H1 (cell line): ENCODE data around the gene APBA3. TPM values are rescaled to one million over a fixed set of nuclear protein-coding genes. Genes with fewer than 3 reads are reported as not detected.

Experiments used
- CTCF ChIA-PET: fragments of 300-600 bp; sonication (Branson Sonifier 250); formaldehyde crosslinking; loops from one replicate; lab custom pipeline; 2021; ENCODE audit not compliant: partially characterized antibody; lab: Charles Lee
- POLR2A ChIA-PET: fragments of 300-600 bp; sonication (Branson Sonifier 250); formaldehyde crosslinking; loops from one replicate; lab custom pipeline; 2021; ENCODE audit warnings: inconsistent platforms; ENCODE audit not compliant: partially characterized antibody; lab: Charles Lee
- DNase-seq, 2 experiments: peaks; one replicate each; pipeline versions ENCODE4 v3.0.0 to v3.0.0-alpha.2; 2010 to 2022; ENCODE audit warnings: low spot score in 2 of 2, low read depth in 1 of 2, mixed read lengths in 1 of 2
- FAIRE-seq: peaks from 2 replicates; lab custom pipeline; 2011; peaks lifted over from hg19 to GRCh38; lab: Jason Lieb, UNC
- H2AFZ ChIP-seq: 2 replicates; pipeline ENCODE4 v1.8.1; 2012; ENCODE audit warnings: low read length, inconsistent platforms
- H2AK5ac ChIP-seq: 2 replicates; pipeline ENCODE4 v1.6.1; 2013; ENCODE audit warnings: low read depth, low read length
- H2BK120ac ChIP-seq: replicated peaks from 2 replicates; pipeline ENCODE3; 2013; ENCODE audit warnings: low read depth, low read length, inconsistent platforms
- H2BK12ac ChIP-seq: 2 replicates; pipeline ENCODE4 v1.6.1; 2013; ENCODE audit warnings: low read depth, low read length
- H2BK15ac ChIP-seq: 2 replicates; pipeline ENCODE4 v1.6.1; 2013; ENCODE audit warnings: low read length
- H2BK20ac ChIP-seq: 2 replicates; pipeline ENCODE4 v1.6.1; 2013; ENCODE audit warnings: low read length
- H2BK5ac ChIP-seq: 2 replicates; pipeline ENCODE4 v1.6.1; 2013; ENCODE audit warnings: low read depth, low read length
- H3K14ac ChIP-seq: 2 replicates; pipeline ENCODE4 v1.6.1; 2013; ENCODE audit warnings: inconsistent platforms; ENCODE audit not compliant: insufficient read length
- H3K18ac ChIP-seq: 2 replicates; pipeline ENCODE4 v1.6.1; 2013; ENCODE audit warnings: low read length; ENCODE audit errors: extremely low read depth
- H3K23ac ChIP-seq: 2 replicates; pipeline ENCODE4 v1.6.1; 2013; ENCODE audit warnings: inconsistent platforms; ENCODE audit not compliant: insufficient read length
- H3K23me2 ChIP-seq: 2 replicates; pipeline ENCODE4 v1.6.1; 2013; ENCODE audit warnings: low read depth, low read length
- H3K27ac ChIP-seq: 2 replicates; pipeline ENCODE4 v1.6.1; 2011; ENCODE audit warnings: low read depth, low read length, inconsistent platforms
- H3K27me3 ChIP-seq, 4 experiments: replicated peaks in 1 of 4; 1 replicate in 1 of 4; 2 replicates in 3 of 4; pipeline versions ENCODE4 v1.6.1 to v1.8.1; 2011 to 2013; ENCODE audit warnings: low read length in 3 of 4, mild to moderate bottlenecking in 3 of 4, inconsistent platforms in 2 of 4, mixed read lengths in 2 of 4, moderate library complexity in 1 of 4; ENCODE audit not compliant: control insufficient read depth in 3 of 4, insufficient read depth in 3 of 4; ENCODE audit errors: extremely low read depth in 1 of 4
- H3K36me3 ChIP-seq, 4 experiments: 2 replicates each; pipeline versions ENCODE4 v1.6.1 to v1.8.1; 2011 to 2013; ENCODE audit warnings: mild to moderate bottlenecking in 4 of 4, low read length in 3 of 4, moderate library complexity in 2 of 4, control low read depth in 1 of 4, inconsistent platforms in 1 of 4; ENCODE audit not compliant: insufficient read depth in 4 of 4, control insufficient read depth in 2 of 4
- H3K4ac ChIP-seq: replicated peaks from 2 replicates; pipeline ENCODE3; 2013; ENCODE audit warnings: low read length, low read depth, mixed read lengths, inconsistent platforms; ENCODE audit not compliant: insufficient read length
- H3K4me1 ChIP-seq, 4 experiments: replicated peaks in 1 of 4; 1 replicate in 1 of 4; 2 replicates in 3 of 4; pipeline versions ENCODE4 v1.6.1 to v1.8.1; 2011 to 2013; ENCODE audit warnings: low read length in 3 of 4, inconsistent platforms in 2 of 4, mixed read lengths in 1 of 4; ENCODE audit not compliant: insufficient read depth in 4 of 4, control insufficient read depth in 3 of 4
- H3K4me2 ChIP-seq, 2 experiments: 2 replicates each; pipeline versions ENCODE4 v1.6.1 to v1.8.1; 2011 to 2013; ENCODE audit warnings: low read depth in 2 of 2, low read length in 2 of 2, control low read depth in 1 of 2, inconsistent platforms in 1 of 2, mild to moderate bottlenecking in 1 of 2; ENCODE audit not compliant: insufficient read depth in 1 of 2
- H3K4me3 ChIP-seq, 4 experiments: fragments of 200-600, 300-600 bp in 1 of 4; sonication (generic), shearing (Covaris generic), sonication (Bioruptor Twin) in 1 of 4; 2 replicates each; pipeline versions ENCODE4 v1.5.1 to v1.8.1; 2011 to 2016; ENCODE audit warnings: low read length in 4 of 4, low read depth in 3 of 4, control low read depth in 2 of 4, inconsistent platforms in 2 of 4, mild to moderate bottlenecking in 2 of 4, mixed read lengths in 1 of 4, moderate library complexity in 1 of 4; ENCODE audit not compliant: insufficient read depth in 2 of 4; ENCODE audit errors: extremely low read depth in 1 of 4
- H3K56ac ChIP-seq: replicated peaks from 2 replicates; pipeline ENCODE3; 2013; ENCODE audit warnings: low read depth, mild to moderate bottlenecking, mixed read lengths, low read length, inconsistent platforms; ENCODE audit not compliant: insufficient read length
- H3K79me1 ChIP-seq: 2 replicates; pipeline ENCODE4 v1.6.1; 2013; ENCODE audit warnings: low read depth, low read length, control low read depth
- H3K79me2 ChIP-seq, 2 experiments: 2 replicates each; pipeline versions ENCODE4 v1.6.1 to v1.8.1; 2012 to 2013; ENCODE audit warnings: low read length in 2 of 2, mild to moderate bottlenecking in 2 of 2, inconsistent platforms in 1 of 2; ENCODE audit not compliant: insufficient read depth in 2 of 2, control insufficient read depth in 1 of 2
- H3K9ac ChIP-seq, 4 experiments: replicated peaks in 1 of 4; 1 replicate in 1 of 4; 2 replicates in 3 of 4; pipeline versions ENCODE4 v1.6.1 to v1.8.1; 2011 to 2013; ENCODE audit warnings: low read depth in 3 of 4, low read length in 3 of 4, control low read depth in 2 of 4, mild to moderate bottlenecking in 2 of 4, moderate library complexity in 2 of 4, inconsistent platforms in 1 of 4; ENCODE audit errors: extremely low read depth in 1 of 4
- H3K9me3 ChIP-seq, 2 experiments: 2 replicates each; pipeline versions ENCODE4 v1.6.1 to v1.8.1; 2012 to 2013; ENCODE audit warnings: mild to moderate bottlenecking in 2 of 2, moderate library complexity in 2 of 2, control low read depth in 1 of 2, inconsistent platforms in 1 of 2, low read depth in 1 of 2, low read length in 1 of 2, mixed read lengths in 1 of 2; ENCODE audit not compliant: insufficient read depth in 2 of 2
- H4K20me1 ChIP-seq, 2 experiments: replicated peaks in 1 of 2; 2 replicates each; pipeline versions ENCODE3 to v1.8.1; 2011 to 2013; ENCODE audit warnings: inconsistent platforms in 2 of 2, low read length in 2 of 2, mild to moderate bottlenecking in 1 of 2; ENCODE audit not compliant: insufficient read depth in 2 of 2, control insufficient read depth in 1 of 2
- H4K5ac ChIP-seq: 2 replicates; pipeline ENCODE4 v1.6.1; 2013; ENCODE audit warnings: low read length, low read depth, mixed read lengths, inconsistent platforms; ENCODE audit not compliant: insufficient read length
- H4K8ac ChIP-seq: 2 replicates; pipeline ENCODE4 v1.8.0; 2013; ENCODE audit warnings: mild to moderate bottlenecking, moderate library complexity, low read length, inconsistent platforms; ENCODE audit not compliant: insufficient read depth; ENCODE audit errors: extremely low read depth
- H4K91ac ChIP-seq: replicated peaks from 2 replicates; pipeline ENCODE3; 2013; ENCODE audit warnings: low read length, mixed read lengths, inconsistent platforms; ENCODE audit not compliant: insufficient read length
- ASH2L ChIP-seq: fragments of 200-600, 300-600 bp; sonication (generic); IDR thresholded peaks from one replicate; pipeline ENCODE4 v1.7.1; 2017; ENCODE audit warnings: low read length
- CEBPB ChIP-seq: IDR thresholded peaks from 2 replicates; pipeline ENCODE4 v1.6.1; 2012; ENCODE audit warnings: low read depth, low read length
- CHD1 ChIP-seq: IDR thresholded peaks from 2 replicates; pipeline ENCODE4 v1.6.1; 2012; ENCODE audit warnings: low read depth, low read length, improper control_type of control experiment
- GABPA ChIP-seq: IDR thresholded peaks from 2 replicates; pipeline ENCODE4 v1.6.1; 2011; ENCODE audit warnings: mild to moderate bottlenecking, low read length, moderate library complexity, borderline replicate concordance; ENCODE audit not compliant: insufficient read depth
- HDAC6 ChIP-seq: IDR thresholded peaks from one replicate; pipeline ENCODE4 v1.7.1; 2012; ENCODE audit warnings: low read depth, mild to moderate bottlenecking, inconsistent platforms, low read length, moderate library complexity
- SIX5 ChIP-seq: IDR thresholded peaks from 2 replicates; pipeline ENCODE4 v1.6.1; 2011; ENCODE audit warnings: mild to moderate bottlenecking, low read depth, low read length
- SRF ChIP-seq: IDR thresholded peaks from 2 replicates; pipeline ENCODE4 v1.6.1; 2011; ENCODE audit warnings: mild to moderate bottlenecking, low read depth, low read length, moderate library complexity
- TAF1 ChIP-seq: IDR thresholded peaks from 2 replicates; pipeline ENCODE4 v1.6.1; 2011; ENCODE audit warnings: mild to moderate bottlenecking, low read depth, low read length
- YY1 ChIP-seq: IDR thresholded peaks from 2 replicates; pipeline ENCODE4 v1.6.1; 2011; ENCODE audit warnings: low read depth, mild to moderate bottlenecking, low read length
- WGBS, 2 experiments: shearing (Covaris generic) in 1 of 2; methylation state at CpG; one replicate each; pipeline versions ENCODE4 v1.1.6 to v1.1.7; 2013 to 2015; ENCODE audit warnings: low lambda C conversion rate in 2 of 2, mixed read lengths in 2 of 2, inconsistent platforms in 1 of 2, low coverage in 1 of 2, missing lambda C conversion rate in 1 of 2; ENCODE audit not compliant: insufficient replicate concordance in 2 of 2, insufficient coverage in 1 of 2, insufficient read length in 1 of 2; ENCODE audit errors: extremely low coverage in 1 of 2, missing lambda C conversion rate in 1 of 2; 5-methylcytosine and 5-hydroxymethylcytosine counted together
- polyA plus RNA-seq, 7 experiments: library from polyadenylated mRNA; depleted of rRNA in 3 of 7; stranded (reverse) in 5 of 7; unstranded in 2 of 7; fragments of >200 nt in 5 of 7; fragments of 200-250 nt in 2 of 7; gene quantifications; 1 replicate in 5 of 7; 2 replicates in 1 of 7; 4 replicates in 1 of 7; pipeline versions ENCODE4 v1.2.1 to v1.2.3, GENCODE V29; 2011 to 2013; ENCODE audit warnings: missing spikeins in 2 of 7, mixed read lengths in 2 of 7
- total RNA-seq: library from RNA; stranded (reverse); fragmentation: NEBNext Ultra II Directional; extraction: Animal tissue kit (Norgen Biotek cat#: 25700); gene quantifications from 2 replicates; pipeline ENCODE4 v1.2.1, GENCODE V29; 2021
- TF ChIP-seq, protein P1 (sequence below), 3 experiments: IDR thresholded peaks; 1 replicate in 2 of 3; 2 replicates in 1 of 3; pipeline versions ENCODE4 v1.5.1 to v1.6.1; 2011; ENCODE audit warnings: low read length in 3 of 3, mild to moderate bottlenecking in 3 of 3, inconsistent platforms in 2 of 3, low read depth in 1 of 3, moderate library complexity in 1 of 3; ENCODE audit not compliant: insufficient read depth in 1 of 3; ENCODE audit errors: control extremely low read depth in 1 of 3

APBA3 gene
- total and polyA plus RNA-seq, 2 of the 8 experiments (the other 6 are each of a cell fraction or from before 2014, with no cell fraction given), result 21.4 to 36.9 TPM

DNA sequence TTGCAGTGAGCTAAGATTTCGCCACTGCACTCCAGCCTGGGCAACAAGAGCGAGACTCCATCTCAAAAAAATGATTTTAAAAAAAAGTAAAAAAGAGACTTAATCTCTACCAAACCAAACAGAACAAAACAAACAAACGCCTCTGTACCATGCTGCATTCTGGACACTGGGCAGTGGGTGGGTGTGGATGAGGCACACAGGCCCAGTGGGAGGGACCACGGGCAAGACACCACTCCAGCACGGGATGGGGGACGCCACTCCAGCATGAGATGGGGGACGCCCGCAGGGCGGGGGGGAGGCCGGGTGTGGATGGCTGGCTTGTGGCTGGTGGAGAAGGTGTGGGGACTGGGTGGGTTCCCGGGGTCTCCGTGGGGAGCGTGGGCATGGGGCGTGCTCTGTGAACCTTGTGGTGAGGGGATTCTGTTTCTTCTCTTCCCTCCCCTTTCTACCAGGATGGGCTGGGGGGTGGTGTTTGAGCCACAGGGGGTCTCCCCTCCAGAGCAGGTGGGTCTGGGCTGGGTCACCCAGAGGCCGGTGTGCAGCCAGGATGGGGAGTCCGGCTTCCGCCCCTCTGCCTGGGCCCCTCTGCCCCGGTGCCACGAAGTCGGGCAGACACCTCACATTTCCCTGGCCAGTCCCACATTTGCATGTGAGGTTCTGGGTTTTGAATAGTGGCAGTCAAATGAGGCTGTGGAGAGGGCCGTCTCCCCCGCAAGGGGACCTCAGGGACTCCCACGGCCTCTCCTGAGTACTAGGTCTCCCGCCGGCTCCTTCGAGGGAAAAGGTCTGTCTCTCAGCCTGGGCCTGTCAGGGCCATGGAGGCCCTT, 48.6 kb upstream of the APBA3 start:
- DNase-seq, result no peak
- Histone ChIP-seq H3K9ac (no peak overlapping the region), H3K36me3 (peaks cover 0 to 3% (median 0%) of the 10 kb centered on the region in 4 experiments; a peak in 1 of 8 replicates), H2BK12ac (no peak overlapping the region), H4K91ac (no peak overlapping the region), H3K56ac (no peak overlapping the region), H3K79me2 (no peaks in the 10 kb centered on the region), H3K23me2 (peaks cover 3% of the 10 kb centered on the region; the same call in 1 of the 2 replicates), H3K4ac (no peak overlapping the region), H2AK5ac (no peak overlapping the region), H3K4me2 (no peak overlapping the region), H3K9me3 (peaks cover 0 to 4% of the 10 kb centered on the region in 2 experiments; a peak in 1 of 4 replicates), H4K8ac (no peak overlapping the region), H2BK20ac (no peak overlapping the region), H2AFZ (no peak overlapping the region), H3K27ac (no peak overlapping the region), H4K5ac (no peak overlapping the region), H3K14ac (no peak overlapping the region), H3K4me1 (no peaks in the 10 kb centered on the region; a peak in 1 of 7 replicates), H3K23ac (no peak overlapping the region), H3K79me1 (no peaks in the 10 kb centered on the region), H3K4me3 (no peak overlapping the region), H2BK15ac (no peak overlapping the region), H4K20me1 (peaks cover 0 to 9% of the 10 kb centered on the region in 2 experiments), H3K18ac (no peak overlapping the region), H3K27me3 (no peaks in the 10 kb centered on the region), H2BK120ac (no peak overlapping the region), H2BK5ac (no peak overlapping the region)
- ChIA-PET CTCF (interaction anchor here (1.3 kb wide), 1 partner anchor 12 kb away, joined by 5 read pairs; no protein-coding TSS in a partner anchor), POLR2A (interaction anchor here (2.0 kb wide), 1 partner anchor 9 kb away, joined by 7 read pairs; no protein-coding TSS in a partner anchor)
- no peak for FAIRE-seq
- WGBS, 2 experiments, result 93% methylated on average over 18 of the region's 26 CpGs; no CpG with 5 or more reads in 1 of the 2 experiments
- TF ChIP-seq SIX5 (no peak), CEBPB (no peak), ASH2L (no peak), SRF (no peak), HDAC6 (no peak), CHD1 (no peak), YY1 (no peak), GABPA (no peak), TAF1 (no peak)
- TF ChIP-seq, protein P1, sequence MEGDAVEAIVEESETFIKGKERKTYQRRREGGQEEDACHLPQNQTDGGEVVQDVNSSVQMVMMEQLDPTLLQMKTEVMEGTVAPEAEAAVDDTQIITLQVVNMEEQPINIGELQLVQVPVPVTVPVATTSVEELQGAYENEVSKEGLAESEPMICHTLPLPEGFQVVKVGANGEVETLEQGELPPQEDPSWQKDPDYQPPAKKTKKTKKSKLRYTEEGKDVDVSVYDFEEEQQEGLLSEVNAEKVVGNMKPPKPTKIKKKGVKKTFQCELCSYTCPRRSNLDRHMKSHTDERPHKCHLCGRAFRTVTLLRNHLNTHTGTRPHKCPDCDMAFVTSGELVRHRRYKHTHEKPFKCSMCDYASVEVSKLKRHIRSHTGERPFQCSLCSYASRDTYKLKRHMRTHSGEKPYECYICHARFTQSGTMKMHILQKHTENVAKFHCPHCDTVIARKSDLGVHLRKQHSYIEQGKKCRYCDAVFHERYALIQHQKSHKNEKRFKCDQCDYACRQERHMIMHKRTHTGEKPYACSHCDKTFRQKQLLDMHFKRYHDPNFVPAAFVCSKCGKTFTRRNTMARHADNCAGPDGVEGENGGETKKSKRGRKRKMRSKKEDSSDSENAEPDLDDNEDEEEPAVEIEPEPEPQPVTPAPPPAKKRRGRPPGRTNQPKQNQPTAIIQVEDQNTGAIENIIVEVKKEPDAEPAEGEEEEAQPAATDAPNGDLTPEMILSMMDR (IDR thresholded peaks at IDR 0.05; ENCODE audit: control extremely low read depth in 1 of 3, insufficient read depth in 1 of 3, low read depth in 1 of 3, low read length in 3 of 3), result no peak
